ENCODE measurements around the gene PABPN1. TPM values are rescaled to one million over a fixed set of nuclear protein-coding genes. Genes with fewer than 3 reads are reported as not detected.
A peak's percentile ranks its signal among the peaks of the same experiment; 100 is the strongest.
"Not testable (repeated sequence)": the region's sequence is repeated elsewhere in the genome, so short reads cannot be mapped to it uniquely, and the experiment has no call there.

The PABPN1 gene
- total RNA-seq, 1 donor from 2014 or later, result 354 TPM

DNA sequence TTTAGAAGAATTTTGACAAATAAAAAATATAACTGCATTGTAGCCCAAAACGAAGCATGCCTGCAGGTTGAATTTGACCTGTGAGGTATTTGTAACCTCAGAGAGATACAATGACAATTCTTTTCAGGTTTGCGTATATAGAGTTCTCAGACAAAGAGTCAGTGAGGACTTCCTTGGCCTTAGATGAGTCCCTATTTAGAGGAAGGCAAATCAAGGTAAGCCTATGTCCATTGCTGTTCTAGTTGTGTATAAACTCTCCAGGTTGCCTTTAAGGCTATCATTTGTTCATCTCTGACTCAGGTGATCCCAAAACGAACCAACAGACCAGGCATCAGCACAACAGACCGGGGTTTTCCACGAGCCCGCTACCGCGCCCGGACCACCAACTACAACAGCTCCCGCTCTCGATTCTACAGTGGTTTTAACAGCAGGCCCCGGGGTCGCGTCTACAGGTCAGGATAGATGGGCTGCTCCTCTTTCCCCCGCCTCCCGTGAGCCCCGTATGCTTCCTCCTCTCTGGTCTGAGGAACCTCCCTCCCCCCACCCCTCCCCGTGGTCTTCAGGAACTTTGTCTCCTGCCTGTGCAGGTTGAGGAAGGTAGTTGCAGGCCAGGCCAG is 2.7 kb downstream of the PABPN1 start:
- peak overlapping the region; percentile 66 for H3K27ac Mint-ChIP-seq
- peaks cover 16% of the 10 kb centered on the region for H3K36me3 Mint-ChIP-seq
- no peak overlapping the region for H3K4me3 Mint-ChIP-seq
- H3K4me1 Mint-ChIP-seq, result peaks cover 32% of the 10 kb centered on the region
- DNase-seq (ENCODE audit: low spot score in 2 of 2, unreplicated experiment in 2 of 2), result no peak
- TF ChIP-seq, protein P1, sequence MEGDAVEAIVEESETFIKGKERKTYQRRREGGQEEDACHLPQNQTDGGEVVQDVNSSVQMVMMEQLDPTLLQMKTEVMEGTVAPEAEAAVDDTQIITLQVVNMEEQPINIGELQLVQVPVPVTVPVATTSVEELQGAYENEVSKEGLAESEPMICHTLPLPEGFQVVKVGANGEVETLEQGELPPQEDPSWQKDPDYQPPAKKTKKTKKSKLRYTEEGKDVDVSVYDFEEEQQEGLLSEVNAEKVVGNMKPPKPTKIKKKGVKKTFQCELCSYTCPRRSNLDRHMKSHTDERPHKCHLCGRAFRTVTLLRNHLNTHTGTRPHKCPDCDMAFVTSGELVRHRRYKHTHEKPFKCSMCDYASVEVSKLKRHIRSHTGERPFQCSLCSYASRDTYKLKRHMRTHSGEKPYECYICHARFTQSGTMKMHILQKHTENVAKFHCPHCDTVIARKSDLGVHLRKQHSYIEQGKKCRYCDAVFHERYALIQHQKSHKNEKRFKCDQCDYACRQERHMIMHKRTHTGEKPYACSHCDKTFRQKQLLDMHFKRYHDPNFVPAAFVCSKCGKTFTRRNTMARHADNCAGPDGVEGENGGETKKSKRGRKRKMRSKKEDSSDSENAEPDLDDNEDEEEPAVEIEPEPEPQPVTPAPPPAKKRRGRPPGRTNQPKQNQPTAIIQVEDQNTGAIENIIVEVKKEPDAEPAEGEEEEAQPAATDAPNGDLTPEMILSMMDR (IDR thresholded peaks at IDR 0.05; ENCODE audit: unreplicated experiment), result no peak
- no peaks in the 10 kb centered on the region for H3K9me3 Mint-ChIP-seq
- H3K27me3 Mint-ChIP-seq (ENCODE audit: low read depth), result no peaks in the 10 kb centered on the region

DNA sequence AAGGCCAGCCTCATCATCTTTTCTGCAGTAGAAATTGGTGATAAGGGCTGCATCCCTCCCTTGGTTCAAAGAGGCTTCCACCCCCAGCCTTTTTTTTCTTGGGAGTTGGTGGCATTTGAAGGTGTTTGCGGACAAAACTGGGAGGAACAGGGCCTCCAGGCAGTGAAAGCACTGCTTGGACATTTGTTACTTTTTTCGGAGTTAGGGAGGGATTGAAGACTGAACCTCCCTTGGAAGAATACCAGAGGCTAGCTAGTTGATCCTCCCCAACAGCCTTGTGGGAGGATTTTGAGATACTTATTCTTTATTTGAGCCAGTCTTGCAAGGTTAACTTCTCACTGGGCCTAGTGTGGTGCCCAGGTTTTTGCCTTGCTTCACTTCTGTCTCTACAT is 3.2 kb downstream of the PABPN1 start:
- H3K36me3 Mint-ChIP-seq, result peaks cover 16% of the 10 kb centered on the region
- no peaks in the 10 kb centered on the region for H3K9me3 Mint-ChIP-seq
- H3K27me3 Mint-ChIP-seq (ENCODE audit: low read depth), result no peaks in the 10 kb centered on the region
- TF ChIP-seq, protein P1 (IDR thresholded peaks at IDR 0.05; ENCODE audit: unreplicated experiment), result no peak
- H3K4me1 Mint-ChIP-seq, result peaks cover 32% of the 10 kb centered on the region
- no peak overlapping the region for H3K4me3 Mint-ChIP-seq
- DNase-seq (ENCODE audit: low spot score in 2 of 2, unreplicated experiment in 2 of 2), result no peak
- no peak overlapping the region for H3K27ac Mint-ChIP-seq

DNA sequence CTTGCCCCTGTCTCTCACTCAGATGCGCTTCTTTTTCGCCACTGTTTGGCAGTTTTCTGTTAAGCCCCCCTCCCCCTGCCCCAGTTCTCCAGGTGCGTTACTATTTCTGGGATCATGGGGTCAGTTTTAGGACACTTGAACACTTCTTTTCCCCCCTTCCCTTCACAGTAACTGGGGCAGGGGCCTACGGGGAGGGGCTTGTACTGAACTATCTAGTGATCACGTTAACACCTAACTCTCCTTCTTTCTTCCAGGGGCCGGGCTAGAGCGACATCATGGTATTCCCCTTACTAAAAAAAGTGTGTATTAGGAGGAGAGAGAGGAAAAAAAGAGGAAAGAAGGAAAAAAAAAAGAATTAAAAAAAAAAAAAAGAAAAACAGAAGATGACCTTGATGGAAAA is 3.7 kb downstream of the PABPN1 start:
- TF ChIP-seq, protein P1 (IDR thresholded peaks at IDR 0.05; ENCODE audit: unreplicated experiment), result no peak
- Mint-ChIP-seq H3K4me3 (no peak overlapping the region), H3K27ac (no peak overlapping the region), H3K36me3 (peaks cover 11% of the 10 kb centered on the region), H3K27me3 (ENCODE audit: low read depth) (no peaks in the 10 kb centered on the region), H3K4me1 (peaks cover 28% of the 10 kb centered on the region), H3K9me3 (no peaks in the 10 kb centered on the region)
- no peak for DNase-seq (ENCODE audit: low spot score in 2 of 2, unreplicated experiment in 2 of 2)

DNA sequence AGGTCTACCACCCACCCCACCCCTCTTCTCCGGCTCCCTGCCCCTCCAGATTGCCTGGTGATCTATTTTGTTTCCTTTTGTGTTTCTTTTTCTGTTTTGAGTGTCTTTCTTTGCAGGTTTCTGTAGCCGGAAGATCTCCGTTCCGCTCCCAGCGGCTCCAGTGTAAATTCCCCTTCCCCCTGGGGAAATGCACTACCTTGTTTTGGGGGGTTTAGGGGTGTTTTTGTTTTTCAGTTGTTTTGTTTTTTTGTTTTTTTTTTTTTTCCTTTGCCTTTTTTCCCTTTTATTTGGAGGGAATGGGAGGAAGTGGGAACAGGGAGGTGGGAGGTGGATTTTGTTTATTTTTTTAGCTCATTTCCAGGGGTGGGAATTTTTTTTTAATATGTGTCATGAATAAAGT is 4.5 kb downstream of the PABPN1 start:
- not testable (repeated sequence) for H3K4me3 Mint-ChIP-seq; H3K27me3 Mint-ChIP-seq (ENCODE audit: low read depth); H3K9me3 Mint-ChIP-seq; DNase-seq (ENCODE audit: low spot score in 2 of 2, unreplicated experiment in 2 of 2)
- peaks cover 11% of the 10 kb centered on the region for H3K36me3 Mint-ChIP-seq
- peak overlapping the region; percentile 64 for H3K27ac Mint-ChIP-seq
- H3K4me1 Mint-ChIP-seq, result peaks cover 21% of the 10 kb centered on the region

DNA sequence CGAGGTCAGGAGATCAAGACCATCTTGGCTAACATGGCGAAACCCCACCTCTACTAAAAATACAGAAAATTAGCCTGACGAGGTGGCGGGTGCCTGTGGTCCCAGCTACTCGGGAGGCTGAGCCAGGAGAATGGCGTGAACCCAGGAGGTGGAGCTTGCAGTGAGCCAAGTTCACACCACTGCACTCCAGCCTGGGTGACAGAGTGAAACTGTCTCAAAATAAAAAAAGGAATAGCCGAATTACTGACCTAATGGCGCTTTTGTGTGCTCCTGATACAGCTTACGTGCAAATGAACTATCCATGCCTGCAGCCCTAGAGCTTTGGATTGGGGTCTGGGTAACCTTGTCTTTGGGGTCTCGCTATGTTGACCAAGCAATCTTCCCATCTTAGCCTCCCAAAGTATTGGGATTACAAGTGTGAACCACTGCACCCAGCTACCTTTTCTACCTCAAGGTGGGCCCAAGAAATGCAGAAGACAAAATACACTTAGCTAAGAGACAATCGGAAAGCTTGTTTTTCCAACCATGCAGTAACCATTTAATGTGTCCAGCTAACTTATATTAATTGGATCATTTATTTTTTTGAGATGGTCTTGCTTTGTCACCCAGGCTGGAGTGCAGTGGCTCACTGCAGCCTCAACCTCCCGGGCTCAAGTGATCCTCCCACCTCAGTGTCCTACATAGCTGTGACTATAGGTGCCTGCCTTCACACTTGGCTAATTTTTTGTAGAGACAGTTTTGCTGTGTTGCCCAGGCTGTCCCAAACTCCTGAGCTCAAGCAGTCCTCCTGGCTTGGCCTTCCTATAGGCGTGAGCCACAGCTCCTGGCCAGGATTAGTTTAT is 5.5 kb downstream of the PABPN1 start:
- H3K4me3 Mint-ChIP-seq, result no peak overlapping the region
- peaks cover 19% of the 10 kb centered on the region for H3K4me1 Mint-ChIP-seq
- H3K9me3 Mint-ChIP-seq, result no peaks in the 10 kb centered on the region
- no peak for DNase-seq (ENCODE audit: low spot score in 2 of 2, unreplicated experiment in 2 of 2)
- TF ChIP-seq, protein P1 (IDR thresholded peaks at IDR 0.05; ENCODE audit: unreplicated experiment), result no peak
- peak overlapping the region; percentile 69 for H3K27ac Mint-ChIP-seq
- H3K27me3 Mint-ChIP-seq (ENCODE audit: low read depth), result no peaks in the 10 kb centered on the region
- H3K36me3 Mint-ChIP-seq, result peaks cover 11% of the 10 kb centered on the region

Data from mesothelial cell of epicardium (in vitro differentiated cells).